Pancreas (tissue), 10 donors: ENCODE data around the gene CASP9. TPM values are rescaled to one million over a fixed set of nuclear protein-coding genes. Genes with fewer than 3 reads are reported as not detected.
A peak's percentile ranks its signal among the peaks of the same experiment; 100 is the strongest.

ENCODE experiments used
- ATAC-seq, 4 donors: fragments of 200-7000 bp; cut with Tn5 transposase; one replicate each; pipeline versions ENCODE4 v1.8.0 to v1.9.1; 2020; ENCODE audit warnings: mild to moderate bottlenecking in 4 of 4, moderate library complexity in 4 of 4
- DNase-seq, 6 donors: peaks; one replicate each; pipeline ENCODE4 v3.0.0-alpha.2; 2020
- FAIRE-seq: peaks from 2 replicates; lab custom pipeline; 2012; peaks lifted over from hg19 to GRCh38; lab: Jason Lieb, UNC
- H3K27ac ChIP-seq, 4 donors: fragments of 200-600 bp; sonication (generic); 1 replicate in 3 of 4; 2 replicates in 1 of 4; pipeline versions ENCODE4 v1.5.0 to v1.8.0; 2020
- H3K27me3 ChIP-seq, 4 donors: fragments of 200-600 bp; one replicate each; pipeline ENCODE4 v1.8.0; 2021
- H3K36me3 ChIP-seq, 3 donors: fragments of 200-600 bp; sonication (generic) in 1 of 3; one replicate each; pipeline versions ENCODE4 v1.5.0 to v1.8.0; 2020 to 2021
- H3K4me1 ChIP-seq, 3 donors: fragments of 200-600 bp; one replicate each; pipeline ENCODE4 v1.8.0; 2021
- H3K4me3 ChIP-seq, 4 donors: fragments of 200-600 bp; sonication (generic) in 2 of 4; one replicate each; pipeline versions ENCODE4 v1.5.0 to v1.8.0; 2020 to 2021
- H3K9me3 ChIP-seq, 4 donors: fragments of 200-600 bp; one replicate each; pipeline ENCODE4 v1.8.0; 2021
- CTCF ChIP-seq, 4 donors: fragments of 200-600 bp; sonication (generic) in 3 of 4; IDR thresholded peaks; one replicate each; pipeline versions ENCODE4 v1.5.0 to v1.8.0; 2021; ENCODE audit warnings: antibody characterized with exemption in 4 of 4
- whole genome bisulfite sequencing, 2 donors: extraction: QIAGEN DNeasy Blood & Tissue Kit; methylation state at CpG; one replicate each; pipeline ENCODE4 v1.1.7; 2013; 5-methylcytosine and 5-hydroxymethylcytosine counted together
- intact Hi-C, 3 donors: fragments of 100-400 bp; cut with DNase I; formaldehyde crosslinking; loops; one replicate each; pipeline versions ENCODE4 v1.11.1 to v1.14.2; 2022
- polyA plus RNA-seq, 2 donors: library from polyadenylated mRNA; stranded (reverse); fragments of 200-250 nt; gene quantifications; one replicate each; pipeline ENCODE4 v1.2.3, GENCODE V29; 2013
- total RNA-seq, 6 donors: library from RNA; stranded (reverse); fragmentation: NEBNext Ultra II Directional in 4 of 6; extraction: Animal tissue kit (Norgen Biotek cat#: 25700) in 4 of 6; gene quantifications; one replicate each; pipeline versions ENCODE4 v1.2.1 to v1.2.4, GENCODE V29; 2021 to 2023
- donor health status: healthy with polysubstance abuse.
- donor health status: DM: no; HTN: no; CAD: no; lungs with moderate emphysema.
- donor health status: DM: no; HTN: no; CAD: no.
- donor health status: control.
- donor health status: control.
- donor health status: Bipolar disorder and iron deficiency.
- donor health status: DM: yes; HTN: yes; CAD: no.
- donor health status: DM: no; HTN: no; CAD: no.
- donor health status: DM: no; HTN: no; CAD: no.
- donor health status: DM: yes; HTN: yes; CAD: no.

Gene CASP9
- total and polyA plus RNA-seq, 8 donors = 6.6 to 32.0 (median 8.9) TPM

- 45 to 48% methylated on average over 8 of the region's 8 CpGs for WGBS, 2 donors
- FAIRE-seq = no peak
- Histone ChIP-seq H3K4me1 (peaks cover 2 to 12% (median 5%) of the 10 kb centered on the region in 3 donors), H3K9me3 (no peaks in the 10 kb centered on the region), H3K36me3 (no peaks in the 10 kb centered on the region), H3K4me3 (peak overlapping the region in 3 of 4 donors; percentile 19 to 51 (median 46)), H3K27me3 (no peaks in the 10 kb centered on the region), H3K27ac (peak overlapping the region in 2 of 4 donors; percentile 50)
- no peak for ATAC-seq
- peak in 1 of 6 donors; percentile 71 for DNase-seq
- no peak for TF ChIP-seq CTCF (IDR thresholded peaks at IDR 0.05)
- intact Hi-C loops = no loop called here
Observed at GRCh38 chr1:15442119-15442518, 81.9 kb downstream of the CASP9 start.

Other genes starting within 250 kb of the CASP9 start
- 10 to 100 TPM; 35.9 to 43.6 (median 38.8) TPM for gene EFHD2, start 114.3 kb downstream of the CASP9 start, total RNA-seq
- 10 to 100 TPM; 30.5 to 47.4 TPM for gene EFHD2, start 114.3 kb downstream of the CASP9 start, polyA plus RNA-seq
- over 10,000 TPM in 1 of 6 donors, 1,000 to 10,000 TPM in 5; 7,866 to 13,867 (median 8,408) TPM for gene CTRC, start 85.8 kb downstream of the CASP9 start, total RNA-seq
- gene CTRC, start 85.8 kb downstream of the CASP9 start, polyA plus RNA-seq = 1,000 to 10,000 TPM; 3,972 to 5,613 TPM
- gene CELA2A, start 67.5 kb downstream of the CASP9 start, total RNA-seq = over 10,000 TPM in 2 of 6 donors, 1,000 to 10,000 TPM in 3, 100 to 1,000 TPM in 1; 360 to 20,184 (median 5,030) TPM
- gene CELA2A, start 67.5 kb downstream of the CASP9 start, polyA plus RNA-seq = 1,000 to 10,000 TPM; 2,295 to 3,502 TPM
- gene CELA2B, start 48.1 kb downstream of the CASP9 start, total RNA-seq = 1,000 to 10,000 TPM in 2 of 6 donors, 100 to 1,000 TPM in 4; 310 to 2,290 (median 800) TPM
- 100 to 1,000 TPM; 186 to 203 TPM for gene CELA2B, start 48.1 kb downstream of the CASP9 start, polyA plus RNA-seq
- gene DNAJC16, start 2.6 kb upstream of the CASP9 start, total RNA-seq = 10 to 100 TPM in 3 of 6 donors, 1 to 10 TPM in 3; 8.7 to 16.2 (median 10.2) TPM
- 1 to 10 TPM; 5.0 to 6.3 TPM for gene DNAJC16, start 2.6 kb upstream of the CASP9 start, polyA plus RNA-seq
- 1 to 10 TPM in 1 of 6 donors, under 1 TPM in 5; 0.43 to 1.0 (median 0.55) TPM for gene AGMAT, start 60.8 kb upstream of the CASP9 start, total RNA-seq
- gene AGMAT, start 60.8 kb upstream of the CASP9 start, polyA plus RNA-seq = under 1 TPM; 0.28 to 0.30 TPM
- 10 to 100 TPM; 12.5 to 17.8 (median 16.3) TPM for gene DDI2, start 93.2 kb upstream of the CASP9 start, total RNA-seq
- 1 to 10 TPM; 4.7 to 7.0 TPM for gene DDI2, start 93.2 kb upstream of the CASP9 start, polyA plus RNA-seq
- 10 to 100 TPM; 22.9 to 39.6 (median 29.4) TPM for gene PLEKHM2, start 160.1 kb upstream of the CASP9 start, total RNA-seq
- gene PLEKHM2, start 160.1 kb upstream of the CASP9 start, polyA plus RNA-seq = 10 to 100 TPM; 33.6 to 35.1 TPM
- gene SLC25A34, start 212.0 kb upstream of the CASP9 start, total RNA-seq = 1 to 10 TPM in 5 of 6 donors, under 1 TPM in 1; 0.57 to 1.9 (median 1.8) TPM
- 1 to 10 TPM; 6.1 to 6.9 TPM for gene SLC25A34, start 212.0 kb upstream of the CASP9 start, polyA plus RNA-seq
- not detected for gene TMEM82, start 218.3 kb upstream of the CASP9 start, total RNA-seq
- gene TMEM82, start 218.3 kb upstream of the CASP9 start, polyA plus RNA-seq = not detected
- gene FBLIM1, start 234.6 kb upstream of the CASP9 start, total RNA-seq = 10 to 100 TPM; 22.2 to 61.5 (median 29.4) TPM
- gene FBLIM1, start 234.6 kb upstream of the CASP9 start, polyA plus RNA-seq = 10 to 100 TPM; 20.4 to 36.8 TPM